ENCODE data around the gene CAND1. TPM values are rescaled to one million over a fixed set of nuclear protein-coding genes. Genes with fewer than 3 reads are reported as not detected.
A peak's percentile ranks its signal among the peaks of the same experiment; 100 is the strongest.

The CAND1 gene
- total RNA-seq, 1 donor from 2014 or later = 67.4 TPM

- no peak for DNase-seq (ENCODE audit: low read depth in 2 of 2)
These were observed 10.9 kb downstream of the CAND1 start for GRCh38 chr12:67280088-67280487.

DNA sequence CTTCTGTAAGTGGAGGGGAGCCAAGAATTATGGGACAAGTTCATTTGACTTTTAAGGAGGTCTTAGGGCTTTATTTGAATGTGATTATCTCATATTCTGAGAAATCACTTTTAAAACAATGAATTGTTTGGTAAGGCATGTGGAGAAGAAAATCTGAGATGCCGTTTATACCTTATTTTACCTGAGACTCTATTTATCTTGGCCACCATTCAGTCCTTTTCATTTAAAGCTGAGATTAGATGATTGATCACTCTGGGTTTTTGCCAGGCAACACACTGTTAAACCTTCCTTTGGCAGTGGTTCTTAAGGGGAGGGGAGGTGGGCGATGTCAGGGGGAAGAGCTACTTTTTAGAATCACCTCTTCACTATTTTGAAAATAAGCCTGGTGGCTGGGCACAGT, 11.4 kb downstream of the CAND1 start:
- DNase-seq (ENCODE audit: low read depth in 2 of 2) = no peak

GRCh38 chr12:67284561-67284960, 15.4 kb downstream of the CAND1 start:
- no peak for DNase-seq (ENCODE audit: low read depth in 2 of 2)

DNA sequence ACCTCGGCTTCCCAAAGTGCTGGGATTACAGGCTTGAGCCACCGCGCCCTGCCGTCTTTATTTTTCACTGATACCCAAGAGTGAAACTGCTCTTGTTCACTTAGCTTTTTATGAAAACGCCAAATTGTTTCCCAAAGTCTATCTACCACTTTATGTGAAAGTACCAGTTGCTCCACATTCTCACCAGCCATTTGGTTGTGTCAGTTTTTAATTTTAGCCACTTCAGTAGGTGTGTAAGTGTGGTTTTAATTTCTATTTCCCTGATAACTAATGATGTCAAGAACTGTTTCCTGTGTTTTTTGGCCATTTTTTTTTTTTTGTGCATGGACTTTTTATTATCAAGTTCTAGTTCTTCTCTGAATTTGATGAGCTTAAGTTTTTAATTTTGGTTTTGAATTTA, 17.1 kb downstream of the CAND1 start:
- DNase-seq (ENCODE audit: low read depth in 2 of 2) = no peak

DNA sequence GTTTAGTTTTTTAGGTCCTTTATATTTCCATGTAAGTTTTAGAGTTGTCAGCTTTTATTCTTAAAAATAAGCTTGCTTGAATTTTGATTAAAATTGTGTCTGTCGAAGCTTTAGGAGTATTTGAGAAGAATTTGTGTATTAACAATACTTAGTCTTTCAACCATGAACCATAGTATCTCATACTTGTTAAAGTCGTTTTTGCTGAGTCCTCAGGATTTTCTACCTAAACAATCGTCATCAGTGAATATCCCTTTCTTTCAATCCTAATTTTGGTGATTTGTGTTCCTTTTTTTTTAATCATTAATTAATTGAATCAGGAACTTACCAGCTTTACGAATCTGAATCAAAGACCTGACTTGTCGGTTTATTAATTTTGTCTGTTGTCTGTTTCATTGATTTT, 18.2 kb downstream of the CAND1 start:
- DNase-seq (ENCODE audit: low read depth in 2 of 2) = no peak

GRCh38 chr12:67288561-67288960, 19.4 kb downstream of the CAND1 start:
- DNase-seq (ENCODE audit: low read depth in 2 of 2) = no peak

- DNase-seq (ENCODE audit: low read depth in 2 of 2) = no peak
These were observed 21.2 kb downstream of the CAND1 start for GRCh38 chr12:67290378-67290777.

DNA sequence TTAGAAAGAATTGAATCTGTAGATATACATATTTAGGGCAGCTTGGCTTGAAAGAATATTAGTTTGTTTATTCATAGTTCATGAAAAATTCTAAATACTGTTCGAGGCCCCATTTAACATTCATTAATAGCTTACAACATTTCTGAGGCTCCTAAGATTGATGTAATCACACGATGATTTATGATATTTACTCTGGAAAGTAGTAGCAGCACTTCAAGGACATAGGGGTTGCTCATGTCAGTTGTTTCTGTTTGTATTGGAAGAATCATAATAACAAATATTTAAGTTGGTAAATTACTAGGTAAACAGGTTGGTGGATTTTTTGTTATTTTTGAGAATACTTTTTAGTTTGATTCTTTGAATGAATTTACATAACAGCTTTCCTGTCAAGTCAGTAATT, 30.4 kb downstream of the CAND1 start:
- no peak for DNase-seq (ENCODE audit: low read depth in 2 of 2)

DNA sequence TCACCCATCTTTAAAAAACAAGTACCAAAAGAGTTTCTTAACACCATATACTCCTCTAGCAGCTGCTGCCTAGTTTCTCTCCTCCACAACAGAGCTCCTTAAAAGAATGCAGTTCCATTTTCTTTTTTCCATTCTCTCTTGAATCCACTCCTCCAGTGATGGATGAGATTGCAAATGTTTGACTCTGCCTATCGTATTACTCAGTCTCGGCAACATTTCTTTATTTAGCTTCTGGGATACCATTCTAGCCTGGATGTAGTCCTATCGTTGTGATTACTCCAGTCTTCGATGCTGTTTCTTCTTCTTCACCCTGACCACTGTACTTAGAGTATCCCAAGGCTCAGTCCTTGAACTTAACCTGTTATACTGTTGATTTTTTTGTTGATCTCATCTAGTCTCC, 30.8 kb downstream of the CAND1 start:
- no peak for DNase-seq (ENCODE audit: low read depth in 2 of 2)

DNA sequence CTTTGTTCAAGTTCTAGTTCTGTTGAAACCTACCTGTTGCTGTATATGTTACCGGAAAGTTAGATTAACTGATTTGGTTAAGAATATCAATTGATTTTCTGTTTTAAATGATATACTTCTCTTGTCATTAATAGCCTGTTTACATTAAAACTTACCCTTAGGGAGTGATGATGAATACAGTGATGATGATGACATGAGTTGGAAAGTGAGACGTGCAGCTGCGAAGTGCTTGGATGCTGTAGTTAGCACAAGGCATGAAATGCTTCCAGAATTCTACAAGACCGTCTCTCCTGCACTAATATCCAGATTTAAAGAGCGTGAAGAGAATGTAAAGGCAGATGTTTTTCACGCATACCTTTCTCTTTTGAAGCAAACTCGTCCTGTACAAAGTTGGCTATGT, 33.0 kb downstream of the CAND1 start:
- no peak for DNase-seq (ENCODE audit: low read depth in 2 of 2)

DNA sequence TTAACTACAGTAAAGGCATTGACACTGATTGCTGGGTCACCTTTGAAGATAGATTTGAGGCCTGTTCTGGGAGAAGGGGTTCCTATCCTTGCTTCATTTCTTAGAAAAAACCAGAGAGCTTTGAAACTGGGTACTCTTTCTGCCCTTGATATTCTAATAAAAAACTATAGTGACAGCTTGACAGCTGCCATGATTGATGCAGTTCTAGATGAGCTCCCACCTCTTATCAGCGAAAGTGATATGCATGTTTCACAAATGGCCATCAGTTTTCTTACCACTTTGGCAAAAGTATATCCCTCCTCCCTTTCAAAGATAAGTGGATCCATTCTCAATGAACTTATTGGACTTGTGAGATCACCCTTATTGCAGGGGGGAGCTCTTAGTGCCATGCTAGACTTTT, 36.4 kb downstream of the CAND1 start:
- no peak for DNase-seq (ENCODE audit: low read depth in 2 of 2)

- DNase-seq (ENCODE audit: low read depth in 2 of 2) = no peak
These were observed 37.6 kb downstream of the CAND1 start for GRCh38 chr12:67306712-67307111.

GRCh38 chr12:67315661-67316060, 46.5 kb downstream of the CAND1 start:
- DNase-seq (ENCODE audit: low read depth in 2 of 2) = no peak

DNA sequence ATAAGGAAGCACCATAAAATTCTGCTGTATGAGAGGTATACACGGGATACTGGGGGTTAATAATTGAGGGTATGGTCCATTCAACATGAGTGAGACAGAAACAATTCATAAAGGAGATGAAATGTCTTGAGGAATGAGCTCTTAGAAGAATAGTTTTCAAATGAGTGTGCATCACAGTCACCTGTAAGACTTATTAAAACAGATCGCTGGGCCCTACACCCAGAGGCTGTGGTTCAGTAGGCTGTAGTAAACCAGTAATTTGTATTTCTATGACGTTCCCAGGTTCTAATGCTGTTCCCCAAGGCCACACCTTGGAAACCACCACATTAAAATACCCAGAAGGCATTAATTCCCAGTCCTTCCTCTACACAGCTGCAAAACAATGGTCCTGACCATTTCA, 49.6 kb downstream of the CAND1 start:
- DNase-seq (ENCODE audit: low read depth in 2 of 2) = no peak

DNA sequence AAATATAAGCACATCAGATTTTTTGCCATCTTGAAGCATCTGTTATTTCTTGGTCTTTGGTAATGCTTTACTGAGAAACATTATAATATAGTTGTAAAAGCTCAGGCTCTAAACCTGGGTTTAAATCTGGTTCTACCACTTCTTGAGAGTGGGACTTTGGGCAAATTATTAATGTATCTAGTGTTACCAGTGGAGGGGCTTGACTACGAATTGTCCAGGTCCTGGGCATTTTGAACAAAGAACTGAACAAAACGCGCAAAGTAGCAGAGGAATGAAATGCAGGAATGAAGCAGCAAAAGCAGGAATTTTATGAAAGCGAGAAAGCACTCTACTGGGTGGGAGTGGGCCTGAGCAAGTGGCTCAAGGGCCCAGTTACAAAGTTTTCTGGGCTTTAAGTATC, 50.8 kb downstream of the CAND1 start:
- no peak for DNase-seq (ENCODE audit: low read depth in 2 of 2)

GRCh38 chr12:67320614-67321295, 51.6 kb downstream of the CAND1 start:
- peak in 1 of 2 donors; percentile 12 for DNase-seq (ENCODE audit: low read depth in 2 of 2)

- no peak for DNase-seq (ENCODE audit: low read depth in 2 of 2)
These were observed 53.4 kb downstream of the CAND1 start for GRCh38 chr12:67322580-67322979.

DNA sequence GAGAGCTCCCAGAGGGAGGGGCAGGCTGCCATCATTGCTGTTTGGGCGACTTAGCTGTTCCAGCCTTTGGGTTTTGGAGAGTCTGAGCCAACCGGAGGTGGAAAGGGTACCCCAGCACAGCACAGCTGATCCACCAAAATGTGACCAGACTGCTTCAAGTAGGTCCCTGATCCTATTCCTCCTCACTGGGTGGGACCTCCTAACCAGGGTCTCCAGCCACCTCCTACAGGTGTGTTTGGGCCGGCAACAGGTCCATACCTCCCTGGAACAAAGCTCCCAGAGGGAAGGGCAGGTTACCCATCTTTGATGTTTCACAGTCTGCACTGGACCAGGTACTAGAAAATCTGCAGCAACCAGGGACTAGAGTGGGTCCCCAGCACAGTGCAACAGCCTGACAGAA, 53.8 kb downstream of the CAND1 start:
- no peak for DNase-seq (ENCODE audit: low read depth in 2 of 2)

- no peak for DNase-seq (ENCODE audit: low read depth in 2 of 2)
These were observed 57.5 kb downstream of the CAND1 start for GRCh38 chr12:67326637-67327036.

DNA sequence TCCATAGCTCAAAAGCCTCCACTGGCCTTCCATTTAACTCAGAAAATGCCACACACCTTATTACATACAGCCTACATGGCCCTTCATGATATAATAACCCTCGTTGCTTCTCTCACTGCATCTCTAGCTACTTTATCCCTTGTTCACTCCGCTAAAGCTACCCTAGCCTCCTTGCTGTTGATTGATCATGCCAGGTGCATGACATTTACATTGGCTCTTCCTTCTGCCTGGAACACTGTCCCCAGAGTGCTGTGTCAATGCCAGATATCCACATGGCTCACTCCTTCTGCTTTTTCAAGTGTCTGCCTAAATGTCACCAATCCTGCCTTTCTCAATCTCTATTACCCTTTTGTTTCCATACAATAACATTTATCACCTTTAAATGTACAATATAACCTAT, 58.3 kb downstream of the CAND1 start:
- DNase-seq (ENCODE audit: low read depth in 2 of 2) = no peak

DNA sequence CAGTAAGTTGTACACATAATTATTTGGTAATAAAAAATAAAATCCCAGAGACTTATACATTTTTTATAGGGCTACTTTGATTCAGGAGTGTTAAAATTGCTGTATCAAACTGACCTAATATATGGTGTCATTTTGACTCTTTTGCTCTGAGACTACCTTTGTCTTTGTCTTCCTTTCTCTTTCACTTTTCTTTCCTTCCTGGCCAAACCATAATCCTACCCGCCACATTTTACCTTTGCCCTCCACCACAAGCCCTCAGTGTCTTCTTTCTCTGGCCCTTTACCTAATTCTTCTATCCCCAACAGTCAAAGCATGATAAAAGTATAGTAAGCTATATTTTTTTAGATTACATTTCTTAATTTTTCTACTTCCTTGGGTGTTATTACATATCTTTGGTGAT, 62.0 kb downstream of the CAND1 start:
- no peak for DNase-seq (ENCODE audit: low read depth in 2 of 2)

GRCh38 chr12:67331828-67332227, 62.7 kb downstream of the CAND1 start:
- no peak for DNase-seq (ENCODE audit: low read depth in 2 of 2)

DNA sequence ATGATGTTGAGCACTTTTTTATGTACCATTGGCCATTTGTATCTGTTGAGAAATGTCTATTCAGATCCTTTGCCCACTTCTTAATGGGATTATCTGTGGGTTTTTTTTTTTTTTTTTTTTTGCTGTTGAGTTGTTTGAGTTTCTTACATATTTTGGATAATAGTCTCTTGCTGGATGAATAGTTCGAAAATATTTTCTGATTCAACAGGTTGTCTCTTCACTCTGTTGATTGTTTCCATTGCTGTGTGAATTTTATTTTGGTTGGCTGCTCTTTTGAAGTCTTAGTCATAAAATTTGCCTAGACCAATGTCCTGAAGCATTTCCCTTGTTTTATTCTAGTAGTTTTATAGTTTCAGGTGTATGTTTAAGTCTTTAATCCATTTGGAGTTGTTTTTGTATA, 64.5 kb downstream of the CAND1 start:
- DNase-seq (ENCODE audit: low read depth in 2 of 2) = no peak

- no peak for DNase-seq (ENCODE audit: low read depth in 2 of 2)
These were observed 69.3 kb downstream of the CAND1 start for GRCh38 chr12:67338426-67338825.
